ENCODE measurements around the gene SSTR1. TPM values are rescaled to one million over a fixed set of nuclear protein-coding genes. Genes with fewer than 3 reads are reported as not detected.

Gene SSTR1
- total RNA-seq, 1 donor from 2014 or later: 0.21 TPM

DNA sequence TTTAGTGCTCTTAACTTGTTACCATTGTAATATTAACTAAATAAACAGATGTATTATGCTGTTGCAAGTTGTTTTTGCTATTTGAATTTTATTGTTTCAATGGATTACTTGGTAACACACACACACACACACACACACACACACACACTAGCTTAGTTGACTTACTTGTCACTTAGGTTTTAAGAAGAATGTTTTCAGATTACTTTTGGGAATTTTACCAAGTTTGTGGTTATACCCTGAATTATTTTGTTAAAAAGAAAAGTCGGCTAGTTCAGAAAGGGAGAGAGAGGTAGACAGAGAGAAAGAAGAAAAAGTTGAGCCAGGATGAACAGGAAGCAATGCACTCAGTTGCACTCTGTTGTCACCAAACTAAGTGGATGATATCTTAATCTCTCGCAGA lies 5.3 kb downstream of the SSTR1 start:
- DNase-seq (ENCODE audit: low spot score): no peak
- peaks cover 7% of the 10 kb centered on the region for H3K36me3 Mint-ChIP-seq (ENCODE audit: low read depth, unreplicated experiment)
- TF ChIP-seq, protein P1, sequence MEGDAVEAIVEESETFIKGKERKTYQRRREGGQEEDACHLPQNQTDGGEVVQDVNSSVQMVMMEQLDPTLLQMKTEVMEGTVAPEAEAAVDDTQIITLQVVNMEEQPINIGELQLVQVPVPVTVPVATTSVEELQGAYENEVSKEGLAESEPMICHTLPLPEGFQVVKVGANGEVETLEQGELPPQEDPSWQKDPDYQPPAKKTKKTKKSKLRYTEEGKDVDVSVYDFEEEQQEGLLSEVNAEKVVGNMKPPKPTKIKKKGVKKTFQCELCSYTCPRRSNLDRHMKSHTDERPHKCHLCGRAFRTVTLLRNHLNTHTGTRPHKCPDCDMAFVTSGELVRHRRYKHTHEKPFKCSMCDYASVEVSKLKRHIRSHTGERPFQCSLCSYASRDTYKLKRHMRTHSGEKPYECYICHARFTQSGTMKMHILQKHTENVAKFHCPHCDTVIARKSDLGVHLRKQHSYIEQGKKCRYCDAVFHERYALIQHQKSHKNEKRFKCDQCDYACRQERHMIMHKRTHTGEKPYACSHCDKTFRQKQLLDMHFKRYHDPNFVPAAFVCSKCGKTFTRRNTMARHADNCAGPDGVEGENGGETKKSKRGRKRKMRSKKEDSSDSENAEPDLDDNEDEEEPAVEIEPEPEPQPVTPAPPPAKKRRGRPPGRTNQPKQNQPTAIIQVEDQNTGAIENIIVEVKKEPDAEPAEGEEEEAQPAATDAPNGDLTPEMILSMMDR (IDR thresholded peaks at IDR 0.05; ENCODE audit: unreplicated experiment): no peak
- peaks cover 31% of the 10 kb centered on the region for H3K4me1 Mint-ChIP-seq (ENCODE audit: unreplicated experiment)
- H3K27me3 Mint-ChIP-seq (ENCODE audit: unreplicated experiment): peaks cover 21% of the 10 kb centered on the region
- H3K9me3 Mint-ChIP-seq (ENCODE audit: unreplicated experiment): no peaks in the 10 kb centered on the region
- H3K4me3 Mint-ChIP-seq (ENCODE audit: unreplicated experiment): no peak overlapping the region
- no peak overlapping the region for H3K27ac Mint-ChIP-seq (ENCODE audit: unreplicated experiment)

DNA sequence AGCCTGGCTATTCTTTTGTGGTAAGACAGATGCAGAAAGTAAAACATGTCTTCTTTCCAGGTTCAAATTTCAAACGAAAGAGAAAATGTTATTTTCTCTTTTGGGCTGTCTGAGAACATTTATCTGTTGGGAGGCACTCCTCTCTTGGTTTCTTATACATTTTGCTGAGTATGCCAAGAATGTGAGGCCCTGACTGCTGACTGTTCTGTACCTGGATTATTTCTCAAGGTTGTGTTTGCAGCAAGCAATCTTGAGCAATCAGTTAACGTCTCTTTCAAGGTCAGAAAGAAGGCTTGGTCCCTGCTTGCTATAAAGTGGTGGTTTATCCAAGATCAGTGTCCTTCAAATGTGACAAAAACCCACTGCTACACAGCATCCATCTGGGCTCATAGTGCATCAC lies 9.8 kb downstream of the SSTR1 start:
- Mint-ChIP-seq H3K4me3 (ENCODE audit: unreplicated experiment) (no peak overlapping the region), H3K27me3 (ENCODE audit: unreplicated experiment) (no peaks in the 10 kb centered on the region), H3K4me1 (ENCODE audit: unreplicated experiment) (peaks cover 6% of the 10 kb centered on the region), H3K27ac (ENCODE audit: unreplicated experiment) (no peak overlapping the region), H3K9me3 (ENCODE audit: unreplicated experiment) (no peaks in the 10 kb centered on the region), H3K36me3 (ENCODE audit: low read depth, unreplicated experiment) (no peaks in the 10 kb centered on the region)
- no peak for DNase-seq (ENCODE audit: low spot score)
- TF ChIP-seq, protein P1 (IDR thresholded peaks at IDR 0.05; ENCODE audit: unreplicated experiment): no peak

DNA sequence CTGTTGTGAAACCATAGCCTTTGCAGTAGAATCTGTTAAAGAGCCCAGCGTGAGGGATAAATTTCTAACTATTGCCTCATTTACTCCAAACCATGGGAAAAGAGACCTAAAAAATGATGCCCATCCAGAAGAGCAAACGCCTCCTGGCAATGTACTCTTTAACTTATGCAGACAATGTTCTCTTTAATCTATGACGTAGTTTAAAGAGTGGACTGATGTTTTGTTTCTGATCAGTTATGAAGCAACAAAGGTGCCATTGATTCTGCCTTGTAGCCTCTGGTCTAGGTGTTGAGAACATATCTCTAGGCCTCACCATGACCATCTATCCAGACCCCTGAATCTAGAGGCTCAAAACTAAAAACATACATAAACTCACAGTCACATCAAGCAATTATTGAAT lies 13.4 kb downstream of the SSTR1 start:
- H3K4me1 Mint-ChIP-seq (ENCODE audit: unreplicated experiment): no peaks in the 10 kb centered on the region
- TF ChIP-seq, protein P1 (IDR thresholded peaks at IDR 0.05; ENCODE audit: unreplicated experiment): no peak
- H3K9me3 Mint-ChIP-seq (ENCODE audit: unreplicated experiment): no peaks in the 10 kb centered on the region
- no peak for DNase-seq (ENCODE audit: low spot score)
- no peaks in the 10 kb centered on the region for H3K36me3 Mint-ChIP-seq (ENCODE audit: low read depth, unreplicated experiment)
- H3K27me3 Mint-ChIP-seq (ENCODE audit: unreplicated experiment): no peaks in the 10 kb centered on the region
- no peak overlapping the region for H3K27ac Mint-ChIP-seq (ENCODE audit: unreplicated experiment)
- no peak overlapping the region for H3K4me3 Mint-ChIP-seq (ENCODE audit: unreplicated experiment)

DNA sequence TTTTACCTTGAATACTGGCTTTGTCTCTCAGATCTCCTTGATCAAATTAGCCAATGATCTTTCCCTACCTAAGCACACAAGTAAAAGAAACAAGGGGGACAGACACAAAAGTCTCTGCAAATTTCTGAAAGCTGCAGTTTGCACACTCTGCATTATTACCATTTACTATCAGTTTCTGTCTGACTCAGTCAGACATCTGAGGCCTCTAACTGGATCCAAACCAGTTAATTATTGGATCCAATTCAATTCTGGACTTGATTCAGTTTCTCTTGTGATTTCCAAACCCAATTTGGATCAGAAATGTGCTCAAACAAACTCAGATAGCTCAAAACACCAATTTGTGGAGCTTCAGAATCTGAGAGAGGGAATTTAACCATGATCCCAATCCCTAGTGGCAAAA lies 16.6 kb downstream of the SSTR1 start:
- no peak overlapping the region for H3K4me3 Mint-ChIP-seq (ENCODE audit: unreplicated experiment)
- no peaks in the 10 kb centered on the region for H3K27me3 Mint-ChIP-seq (ENCODE audit: unreplicated experiment)
- no peaks in the 10 kb centered on the region for H3K4me1 Mint-ChIP-seq (ENCODE audit: unreplicated experiment)

DNA sequence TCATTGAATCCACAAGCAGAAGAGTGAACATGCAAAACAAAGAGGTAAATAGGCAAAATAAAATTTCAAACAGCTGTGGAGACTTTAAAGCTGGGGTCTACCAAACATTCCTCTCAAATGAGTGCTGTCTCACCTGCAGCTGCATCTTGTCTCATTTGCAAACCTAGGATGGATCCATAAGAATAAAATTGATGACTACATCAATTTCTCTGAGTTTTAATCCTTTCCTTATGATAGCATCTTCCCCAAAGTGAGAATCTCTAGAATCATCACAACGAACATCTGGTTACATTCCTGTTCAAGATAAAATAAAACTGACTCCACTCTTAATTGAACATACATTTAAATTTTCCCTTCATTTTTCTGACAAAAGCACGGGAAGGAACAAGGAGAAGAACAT lies 18.2 kb downstream of the SSTR1 start:
- Mint-ChIP-seq H3K4me1 (ENCODE audit: unreplicated experiment) (no peaks in the 10 kb centered on the region), H3K27ac (ENCODE audit: unreplicated experiment) (no peak overlapping the region), H3K36me3 (ENCODE audit: low read depth, unreplicated experiment) (no peaks in the 10 kb centered on the region), H3K27me3 (ENCODE audit: unreplicated experiment) (no peaks in the 10 kb centered on the region), H3K9me3 (ENCODE audit: unreplicated experiment) (no peaks in the 10 kb centered on the region), H3K4me3 (ENCODE audit: unreplicated experiment) (no peak overlapping the region)
- TF ChIP-seq, protein P1 (IDR thresholded peaks at IDR 0.05; ENCODE audit: unreplicated experiment): no peak
- no peak for DNase-seq (ENCODE audit: low spot score)

More for the DNA sequence above, 16.6 kb downstream of the SSTR1 start:
- Mint-ChIP-seq H3K36me3 (ENCODE audit: low read depth, unreplicated experiment) (no peaks in the 10 kb centered on the region), H3K27ac (ENCODE audit: unreplicated experiment) (no peak overlapping the region), H3K9me3 (ENCODE audit: unreplicated experiment) (no peaks in the 10 kb centered on the region)
- TF ChIP-seq, protein P1 (IDR thresholded peaks at IDR 0.05; ENCODE audit: unreplicated experiment): no peak
- DNase-seq (ENCODE audit: low spot score): no peak
